HuH-7.5 (cell line): ENCODE data around the gene USP54.
"Not testable (repeated sequence)": the region's sequence is repeated elsewhere in the genome, so short reads cannot be mapped to it uniquely, and the experiment has no call there.

ENCODE experiments used
- DNase-seq: peaks from one replicate; pipeline ENCODE4 v3.0.0; 2011; ENCODE audit warnings: low spot score

USP54 gene

GRCh38 chr10:73590881-73591799, at the start of gene USP54:
USP54 (minus strand) TSS chr10:73591342; CDS start chr10:73575658, 15,684 bp downstream.
- no peak for DNase-seq

- DNase-seq = peak; percentile 1
Measured at GRCh38 chr10:73639286-73639685, 48.1 kb upstream of the USP54 start.

- DNase-seq = no peak
Measured at GRCh38 chr10:73635781-73636180, 44.6 kb upstream of the USP54 start.

GRCh38 chr10:73634421-73634820, 43.3 kb upstream of the USP54 start:
- DNase-seq = no peak

- no peak for DNase-seq
Measured at GRCh38 chr10:73629165-73629564, 38.0 kb upstream of the USP54 start.

GRCh38 chr10:73628405-73628804, 37.3 kb upstream of the USP54 start:
- DNase-seq = no peak

- no peak for DNase-seq
Measured at GRCh38 chr10:73627300-73627699, 36.2 kb upstream of the USP54 start.

- DNase-seq = peak; percentile 77
Measured at GRCh38 chr10:73625884-73626752, 35.0 kb upstream of the USP54 start.

GRCh38 chr10:73625004-73625883, 34.1 kb upstream of the USP54 start:
- no peak for DNase-seq

GRCh38 chr10:73623056-73623455, 31.9 kb upstream of the USP54 start:
- DNase-seq = no peak

- DNase-seq = not testable (repeated sequence)
Measured at GRCh38 chr10:73620974-73621373, 29.8 kb upstream of the USP54 start.

- DNase-seq = not testable (repeated sequence)
Measured at GRCh38 chr10:73617143-73617542, 26.0 kb upstream of the USP54 start.

GRCh38 chr10:73614720-73615119, 23.6 kb upstream of the USP54 start:
- no peak for DNase-seq

- no peak for DNase-seq
Measured at GRCh38 chr10:73609116-73609515, 18.0 kb upstream of the USP54 start.

GRCh38 chr10:73601486-73601921, 10.4 kb upstream of the USP54 start:
- no peak for DNase-seq

GRCh38 chr10:73597346-73597745, 6.2 kb upstream of the USP54 start:
- no peak for DNase-seq

- no peak for DNase-seq
Measured at GRCh38 chr10:73593812-73594211, 2.7 kb upstream of the USP54 start.

GRCh38 chr10:73593110-73593509, 2.0 kb upstream of the USP54 start:
- DNase-seq = no peak

- DNase-seq = peak; percentile 55
Measured at GRCh38 chr10:73591935-73592699, 975 bp upstream of the USP54 start.

- DNase-seq = no peak
Measured at GRCh38 chr10:73589563-73590126, 1.5 kb downstream of the USP54 start.

- no peak for DNase-seq
Measured at GRCh38 chr10:73588656-73589055, 2.5 kb downstream of the USP54 start.
